Osteocyte (in vitro differentiated cells): Measurements from ENCODE around the gene MAPK7. TPM values are rescaled to one million over a fixed set of nuclear protein-coding genes. Genes with fewer than 3 reads are reported as not detected.

Experiments used
- DNase-seq: peaks from one replicate; pipeline ENCODE4 v3.0.0; 2021; ENCODE audit warnings: mixed read lengths; ENCODE audit not compliant: unreplicated experiment; ENCODE audit errors: extremely low spot score
- H3K27ac Mint-ChIP-seq: one replicate; pipeline ENCODE4 v1.8.0; 2021; ENCODE audit warnings: mild to moderate bottlenecking, mixed read lengths; ENCODE audit not compliant: unreplicated experiment
- H3K27me3 Mint-ChIP-seq: one replicate; pipeline ENCODE4 v1.8.0; 2021; ENCODE audit warnings: mixed read lengths; ENCODE audit not compliant: unreplicated experiment
- H3K36me3 Mint-ChIP-seq: one replicate; pipeline ENCODE4 v1.8.0; 2021; ENCODE audit warnings: mixed read lengths; ENCODE audit not compliant: unreplicated experiment
- H3K4me1 Mint-ChIP-seq: one replicate; pipeline ENCODE4 v1.8.0; 2021; ENCODE audit warnings: mixed read lengths; ENCODE audit not compliant: unreplicated experiment
- H3K4me3 Mint-ChIP-seq: one replicate; pipeline ENCODE4 v1.8.0; 2021; ENCODE audit warnings: mild to moderate bottlenecking, moderate library complexity, mixed read lengths; ENCODE audit not compliant: unreplicated experiment
- H3K9me3 Mint-ChIP-seq: one replicate; pipeline ENCODE4 v1.8.0; 2021; ENCODE audit warnings: mixed read lengths; ENCODE audit not compliant: unreplicated experiment
- CTCF ChIP-seq: fragments of 200-600 bp; sonication (generic); IDR thresholded peaks from 2 replicates; pipeline ENCODE4 v1.5.0; 2021; ENCODE audit warnings: antibody characterized with exemption, mild to moderate bottlenecking, moderate library complexity
- total RNA-seq: library from RNA; stranded (reverse); gene quantifications from 2 replicates; pipeline ENCODE4 v1.2.1, GENCODE V29; 2021

Gene MAPK7
- total RNA-seq, 1 donor from 2014 or later, result 37.1 TPM

DNA sequence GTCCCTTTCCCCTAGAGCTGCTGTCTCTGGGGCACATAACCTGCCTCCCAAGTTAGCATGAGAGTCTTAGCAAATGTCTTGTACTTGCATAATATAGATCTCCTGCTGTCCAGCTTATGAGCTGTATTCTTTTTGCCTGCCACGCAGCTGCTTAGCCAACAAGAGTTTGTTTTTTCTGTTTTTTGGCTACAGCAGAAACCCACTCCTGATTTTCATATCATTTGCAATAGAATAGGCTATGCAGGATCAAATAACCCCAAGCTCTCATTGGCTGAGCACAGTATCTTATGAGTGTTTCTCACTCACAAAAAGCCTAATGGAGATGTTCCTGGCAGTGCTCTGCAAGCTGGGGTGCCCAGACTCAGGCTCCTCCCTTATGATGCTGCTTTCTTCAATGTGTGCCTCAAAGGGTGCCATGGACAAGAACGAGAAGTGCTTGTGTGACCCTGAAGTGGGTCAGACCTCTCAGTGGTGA lies 38.9 kb upstream of the MAPK7 start:
- Mint-ChIP-seq H3K36me3 (peaks cover under 1% of the 10 kb centered on the region), H3K27me3 (no peaks in the 10 kb centered on the region), H3K27ac (no peak overlapping the region), H3K9me3 (no peaks in the 10 kb centered on the region), H3K4me1 (peaks cover 18% of the 10 kb centered on the region), H3K4me3 (no peak overlapping the region)
- no peak for DNase-seq
- no peak for TF ChIP-seq CTCF

GRCh38 chr17:19341211-19341631 lies 37.1 kb upstream of the MAPK7 start:
- no peak for DNase-seq
- Mint-ChIP-seq H3K27me3 (no peaks in the 10 kb centered on the region), H3K9me3 (no peaks in the 10 kb centered on the region), H3K4me3 (no peak overlapping the region), H3K4me1 (peaks cover 23% of the 10 kb centered on the region), H3K36me3 (no peaks in the 10 kb centered on the region), H3K27ac (peak overlapping the region; percentile 46)
- TF ChIP-seq CTCF, result no peak

- Mint-ChIP-seq H3K9me3 (no peaks in the 10 kb centered on the region), H3K4me3 (no peak overlapping the region), H3K27me3 (no peaks in the 10 kb centered on the region), H3K36me3 (no peaks in the 10 kb centered on the region), H3K27ac (peak overlapping the region; percentile 38), H3K4me1 (peaks cover 30% of the 10 kb centered on the region)
- TF ChIP-seq CTCF, result no peak
- DNase-seq, result no peak
These were observed 36.4 kb upstream of the MAPK7 start for GRCh38 chr17:19341641-19342610.

DNA sequence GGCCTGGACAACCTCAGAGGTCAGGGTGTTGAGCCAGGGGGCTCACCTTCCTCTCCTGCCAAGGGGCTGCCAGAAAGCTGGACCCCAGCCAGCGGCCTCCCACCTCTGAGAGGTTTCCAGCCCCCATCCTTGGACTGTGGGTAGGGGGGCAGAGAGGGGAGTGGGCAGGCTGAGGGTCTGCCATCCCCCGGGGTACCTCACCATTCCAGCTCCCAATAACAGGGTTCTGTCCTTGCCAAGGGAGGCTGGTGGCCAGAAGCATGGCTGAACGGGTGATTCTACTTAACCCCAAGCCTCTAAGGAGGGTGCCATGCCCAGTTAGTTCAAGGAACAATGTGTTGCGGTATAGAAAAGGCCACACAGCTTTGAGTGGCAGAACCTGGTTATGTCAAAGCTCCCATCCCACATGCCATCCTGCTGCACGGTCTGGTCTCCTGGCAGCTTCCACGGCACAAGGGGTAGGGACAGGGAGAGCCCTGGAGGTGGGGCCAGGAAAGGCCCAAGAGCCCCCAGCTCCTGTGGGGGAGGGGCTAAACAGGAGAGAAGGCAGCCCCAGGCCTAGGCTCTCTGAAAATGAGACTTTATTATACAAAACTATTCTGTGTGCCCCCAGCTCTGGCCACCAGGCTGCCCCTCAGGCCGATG lies 35.6 kb upstream of the MAPK7 start:
- Mint-ChIP-seq H3K36me3 (no peaks in the 10 kb centered on the region), H3K4me1 (peaks cover 38% of the 10 kb centered on the region), H3K27me3 (no peaks in the 10 kb centered on the region), H3K4me3 (no peak overlapping the region), H3K27ac (no peak overlapping the region), H3K9me3 (no peaks in the 10 kb centered on the region)
- TF ChIP-seq CTCF, result no peak
- DNase-seq, result no peak

DNA sequence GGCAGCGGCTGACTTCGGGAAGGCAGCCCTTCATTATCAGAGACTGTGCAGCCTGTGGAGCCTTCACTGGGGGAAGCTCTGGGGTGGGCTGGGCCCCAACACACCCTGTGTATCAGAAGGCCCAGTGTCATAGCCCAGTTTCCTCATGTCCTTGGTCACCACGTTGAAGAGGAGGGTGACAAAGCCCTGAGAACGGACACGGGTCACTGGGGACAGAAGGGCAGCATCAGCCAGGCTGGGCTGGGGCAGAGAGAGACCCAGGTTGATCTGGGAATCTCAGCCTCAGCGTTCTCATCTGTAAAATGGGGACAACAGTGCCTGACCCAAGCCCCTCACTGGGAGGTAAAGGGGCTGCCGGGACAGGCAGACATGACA lies 35.1 kb upstream of the MAPK7 start:
- Mint-ChIP-seq H3K4me3 (no peak overlapping the region), H3K9me3 (no peaks in the 10 kb centered on the region), H3K27me3 (no peaks in the 10 kb centered on the region), H3K27ac (no peak overlapping the region), H3K36me3 (no peaks in the 10 kb centered on the region), H3K4me1 (peaks cover 42% of the 10 kb centered on the region)
- DNase-seq, result no peak
- no peak for TF ChIP-seq CTCF
